ENCODE data around the gene PNPLA1. TPM values are rescaled to one million over a fixed set of nuclear protein-coding genes. Genes with fewer than 3 reads are reported as not detected.

PNPLA1 gene
- polyA plus RNA-seq, 1 donor (not counting 4 experiments of a cell fraction or from before 2014, with no cell fraction given), result 0.14 TPM

- dilution Hi-C loops (cut with MboI; ENCODE audit: extremely low pct_ligation_motif_present, low sequenced_read_pairs), result no loop called here
- Histone ChIP-seq H3K9ac (ENCODE audit: control insufficient read depth, extremely low read depth, insufficient read depth, low read length) (no peak overlapping the region), H3K27me3 (ENCODE audit: control insufficient read depth, extremely low read depth, insufficient read depth, low read length) (peaks cover 28% of the 10 kb centered on the region), H3K9me3 (ENCODE audit: control insufficient read depth, low read depth, low read length) (no peaks in the 10 kb centered on the region), H3K79me2 (ENCODE audit: control insufficient read depth, insufficient read depth, low read length) (no peaks in the 10 kb centered on the region), H3K27ac (ENCODE audit: control insufficient read depth, insufficient read depth, low read length) (no peak overlapping the region), H4K20me1 (ENCODE audit: control insufficient read depth, extremely low read depth, insufficient read depth, low read length) (no peaks in the 10 kb centered on the region), H3K9me1 (ENCODE audit: control insufficient read depth, extremely low read depth, insufficient read depth, low read length) (no peaks in the 10 kb centered on the region), H3K36me3 (ENCODE audit: control insufficient read depth in 2 of 2, extremely low read depth in 1 of 2, insufficient read depth in 2 of 2, low read length in 2 of 2) (no peaks in the 10 kb centered on the region), H2AFZ (ENCODE audit: control insufficient read depth, low read length) (no peak overlapping the region), H3K4me2 (ENCODE audit: control insufficient read depth, extremely low read depth, insufficient read depth, low read depth, low read length) (no peak overlapping the region), H3K4me3 (ENCODE audit: control insufficient read depth in 2 of 3, extremely low read depth in 1 of 3, insufficient read depth in 2 of 3, low read depth in 1 of 3, low read length in 3 of 3) (no peak overlapping the region), H3K4me1 (ENCODE audit: control insufficient read depth, extremely low read depth, insufficient read depth, low read length) (no peaks in the 10 kb centered on the region)
- FAIRE-seq (no peak), DNase-seq (ENCODE audit: low read depth, low spot score) (no peak)
- no peak for TF ChIP-seq CTCF (optimal IDR thresholded peaks at IDR 0.05 in 1 of 3, IDR thresholded peaks at IDR 0.05 in 1 of 3, conservative IDR thresholded peaks at IDR 0.05 in 1 of 3; ENCODE audit: extremely low read depth in 1 of 3, insufficient read depth in 2 of 3, low read length in 3 of 3)
- no peak for TF ChIP-seq EZH2 (IDR thresholded peaks at IDR 0.05; ENCODE audit: low read length)
Measured at GRCh38 chr6:36333931-36334725, 64.3 kb downstream of the PNPLA1 start.

- no peaks in the 10 kb centered on the region for H4K20me1 ChIP-seq (ENCODE audit: control insufficient read depth, extremely low read depth, insufficient read depth, low read length)
- H3K79me2 ChIP-seq (ENCODE audit: control insufficient read depth, insufficient read depth, low read length), result no peaks in the 10 kb centered on the region
- no peaks in the 10 kb centered on the region for H3K9me3 ChIP-seq (ENCODE audit: control insufficient read depth, low read depth, low read length)
- FAIRE-seq, result no peak
- H3K4me3 ChIP-seq (ENCODE audit: control insufficient read depth in 2 of 3, extremely low read depth in 1 of 3, insufficient read depth in 2 of 3, low read depth in 1 of 3, low read length in 3 of 3), result no peak overlapping the region
- no peak overlapping the region for H3K9ac ChIP-seq (ENCODE audit: control insufficient read depth, extremely low read depth, insufficient read depth, low read length)
- dilution Hi-C loops (cut with MboI; ENCODE audit: extremely low pct_ligation_motif_present, low sequenced_read_pairs), result no loop called here
- no peaks in the 10 kb centered on the region for H3K9me1 ChIP-seq (ENCODE audit: control insufficient read depth, extremely low read depth, insufficient read depth, low read length)
- no peak overlapping the region for H3K4me2 ChIP-seq (ENCODE audit: control insufficient read depth, extremely low read depth, insufficient read depth, low read depth, low read length)
- no peak overlapping the region for H3K27ac ChIP-seq (ENCODE audit: control insufficient read depth, insufficient read depth, low read length)
- no peak for DNase-seq (ENCODE audit: low read depth, low spot score)
- H3K4me1 ChIP-seq (ENCODE audit: control insufficient read depth, extremely low read depth, insufficient read depth, low read length), result no peaks in the 10 kb centered on the region
- no peak overlapping the region for H2AFZ ChIP-seq (ENCODE audit: control insufficient read depth, low read length)
- H3K27me3 ChIP-seq (ENCODE audit: control insufficient read depth, extremely low read depth, insufficient read depth, low read length), result peaks cover 34% of the 10 kb centered on the region
- TF ChIP-seq EZH2 (IDR thresholded peaks at IDR 0.05; ENCODE audit: low read length), result no peak
- no peak for TF ChIP-seq CTCF (optimal IDR thresholded peaks at IDR 0.05 in 1 of 3, IDR thresholded peaks at IDR 0.05 in 1 of 3, conservative IDR thresholded peaks at IDR 0.05 in 1 of 3; ENCODE audit: extremely low read depth in 1 of 3, insufficient read depth in 2 of 3, low read length in 3 of 3)
- H3K36me3 ChIP-seq (ENCODE audit: control insufficient read depth in 2 of 2, extremely low read depth in 1 of 2, insufficient read depth in 2 of 2, low read length in 2 of 2), result no peaks in the 10 kb centered on the region
Measured at GRCh38 chr6:36334832-36335459, 65.1 kb downstream of the PNPLA1 start.

All from keratinocyte (primary cell).